ENCODE measurements around the gene TEKTIP1. TPM values are rescaled to one million over a fixed set of nuclear protein-coding genes. Genes with fewer than 3 reads are reported as not detected.

The TEKTIP1 gene
- total and polyA plus RNA-seq, 2 donors from 2014 or later: 1.2 to 9.2 TPM

- no peak overlapping the region for H3K27ac ChIP-seq (ENCODE audit: low read depth in 2 of 2, low read length in 2 of 2)
- intact Hi-C loops (cut with DNase I): no loop called here
- no peak for FAIRE-seq
- no peak for TF ChIP-seq CTCF (IDR thresholded peaks at IDR 0.05; ENCODE audit: borderline replicate concordance, extremely low read depth, insufficient read depth)
- H3K4me3 ChIP-seq (ENCODE audit: low read length in 3 of 3): no peak overlapping the region
- H3K9me3 ChIP-seq (ENCODE audit: control insufficient read depth in 2 of 3, insufficient read depth in 1 of 3, low read length in 3 of 3): no peaks in the 10 kb centered on the region
- H3K9ac ChIP-seq (ENCODE audit: low read length in 3 of 3): no peak overlapping the region
- H3K27me3 ChIP-seq (ENCODE audit: control insufficient read depth, insufficient read depth, low read length): no peaks in the 10 kb centered on the region
- H3K4me1 ChIP-seq (ENCODE audit: control insufficient read depth in 2 of 3, insufficient read depth in 2 of 3, low read depth in 1 of 3, low read length in 3 of 3): peaks cover 0 to 13% (median 7%) of the 10 kb centered on the region in 3 donors
- H3K36me3 ChIP-seq (ENCODE audit: control insufficient read depth in 2 of 3, insufficient read depth in 3 of 3, low read length in 3 of 3): peaks cover 0 to 10% (median 4%) of the 10 kb centered on the region in 3 donors
- peak in 4 of 5 donors; percentile 58 to 70 (median 67) for DNase-seq
These were observed 22.2 kb upstream of the TEKTIP1 start for GRCh38 chr19:3516675-3517207.

- FAIRE-seq: no peak
- TF ChIP-seq CTCF (IDR thresholded peaks at IDR 0.05; ENCODE audit: borderline replicate concordance, extremely low read depth, insufficient read depth): no peak
These were observed 21.3 kb upstream of the TEKTIP1 start for GRCh38 chr19:3517638-3518037.

GRCh38 chr19:3518255-3518654 lies 20.7 kb upstream of the TEKTIP1 start:
- no peaks in the 10 kb centered on the region for H3K27me3 ChIP-seq (ENCODE audit: control insufficient read depth, insufficient read depth, low read length)
- H3K4me3 ChIP-seq (ENCODE audit: low read length in 3 of 3): no peak overlapping the region
- H3K36me3 ChIP-seq (ENCODE audit: control insufficient read depth in 2 of 3, insufficient read depth in 3 of 3, low read length in 3 of 3): peaks cover 0 to 7% (median 6%) of the 10 kb centered on the region in 3 donors
- peaks cover 0 to 12% (median 0%) of the 10 kb centered on the region in 3 donors for H3K4me1 ChIP-seq (ENCODE audit: control insufficient read depth in 2 of 3, insufficient read depth in 2 of 3, low read depth in 1 of 3, low read length in 3 of 3)
- H3K27ac ChIP-seq (ENCODE audit: low read depth in 2 of 2, low read length in 2 of 2): no peak overlapping the region
- TF ChIP-seq CTCF (IDR thresholded peaks at IDR 0.05; ENCODE audit: borderline replicate concordance, extremely low read depth, insufficient read depth): no peak
- no peak overlapping the region for H3K9ac ChIP-seq (ENCODE audit: low read length in 3 of 3)
- no peaks in the 10 kb centered on the region for H3K9me3 ChIP-seq (ENCODE audit: control insufficient read depth in 2 of 3, insufficient read depth in 1 of 3, low read length in 3 of 3)
- DNase-seq: no peak
- FAIRE-seq: no peak
- intact Hi-C loops (cut with DNase I): no loop called here

More at GRCh38 chr19:3517638-3518037, 21.3 kb upstream of the TEKTIP1 start:
- Histone ChIP-seq H3K27ac (ENCODE audit: low read depth in 2 of 2, low read length in 2 of 2) (no peak overlapping the region), H3K4me3 (ENCODE audit: low read length in 3 of 3) (no peak overlapping the region), H3K9ac (ENCODE audit: low read length in 3 of 3) (no peak overlapping the region), H3K36me3 (ENCODE audit: control insufficient read depth in 2 of 3, insufficient read depth in 3 of 3, low read length in 3 of 3) (peaks cover 0 to 7% (median 6%) of the 10 kb centered on the region in 3 donors), H3K27me3 (ENCODE audit: control insufficient read depth, insufficient read depth, low read length) (no peaks in the 10 kb centered on the region), H3K9me3 (ENCODE audit: control insufficient read depth in 2 of 3, insufficient read depth in 1 of 3, low read length in 3 of 3) (no peaks in the 10 kb centered on the region), H3K4me1 (ENCODE audit: control insufficient read depth in 2 of 3, insufficient read depth in 2 of 3, low read depth in 1 of 3, low read length in 3 of 3) (peaks cover 0 to 13% (median 6%) of the 10 kb centered on the region in 3 donors)
- no peak for DNase-seq
- intact Hi-C loops (cut with DNase I): no loop called here

Measured in kidney (tissue), 14 donors.